ENCODE data around the gene NEDD9. TPM values are rescaled to one million over a fixed set of nuclear protein-coding genes. Genes with fewer than 3 reads are reported as not detected.

The NEDD9 gene
- polyA plus RNA-seq, 1 of the 3 experiments (the other 2 are of a cell fraction): 7.4 TPM

DNA sequence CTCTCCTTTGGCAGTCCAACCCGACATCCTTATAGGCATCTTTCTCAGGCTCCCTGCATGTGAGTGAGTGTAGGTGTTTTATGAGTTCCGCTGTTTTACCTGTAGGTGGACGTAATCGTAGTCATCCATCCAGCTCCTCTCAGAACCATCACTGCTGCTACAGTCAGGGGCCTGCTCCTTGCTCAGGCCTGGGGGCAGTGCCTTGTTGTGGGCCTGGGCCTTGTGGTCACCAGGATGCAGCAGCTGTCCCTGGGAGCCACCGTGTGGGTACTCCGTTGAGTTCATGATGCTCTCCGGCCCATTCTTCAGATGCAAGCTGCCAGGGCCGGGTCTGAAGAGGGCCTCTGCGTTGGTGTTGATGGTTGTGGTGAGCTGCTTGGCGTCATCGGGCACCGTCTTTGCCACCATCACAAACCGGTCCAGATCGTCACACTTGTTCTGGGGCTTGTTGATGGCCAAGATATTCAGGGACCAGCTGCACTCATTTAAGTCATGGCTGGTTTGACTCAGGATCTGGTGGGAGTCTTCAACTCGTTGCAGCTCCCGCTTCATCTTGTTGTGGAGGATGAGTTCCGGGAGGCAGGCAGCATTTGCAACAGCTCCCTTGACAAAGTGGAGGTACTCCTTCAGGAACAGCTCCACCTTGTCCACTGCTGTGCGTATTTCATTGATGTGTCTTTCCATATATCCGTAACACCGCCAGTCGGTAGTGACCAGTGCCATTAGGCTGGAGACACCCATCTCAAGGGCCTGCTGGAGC is 42.4 kb downstream of the NEDD9 start:
- WGBS (ENCODE audit: low lambda C conversion rate): 98% methylated on average over 9 of the region's 21 CpGs
- H3K4me1 ChIP-seq (ENCODE audit: control insufficient read depth in 1 of 2, insufficient read depth in 2 of 2, low read depth in 1 of 2, low read length in 1 of 2): peaks cover 4 to 6% of the 10 kb centered on the region in 2 experiments; a peak in 2 of 4 replicates
- H3K9ac ChIP-seq: no peak overlapping the region
- H3K79me2 ChIP-seq (ENCODE audit: insufficient read depth): peaks cover 43% of the 10 kb centered on the region; the same call in 1 of the 2 replicates
- DNase-seq: no peak
- peaks cover 47 to 63% of the 10 kb centered on the region in 2 experiments for H3K36me3 ChIP-seq (replicated peaks in 1 of 2; ENCODE audit: control insufficient read depth in 1 of 2, insufficient read depth in 2 of 2, low read length in 1 of 2)
- ChIA-PET CTCF (interaction anchor here (0.6 to 2.1 kb wide), 5 partner anchors 17 to 386 kb away, joined by 3 to 9 read pairs (median 3); no protein-coding TSS in a partner anchor), POLR2A (no interaction called here)
- no peak overlapping the region for H2AFZ ChIP-seq (ENCODE audit: low read depth)
- no peak overlapping the region for H3K4me2 ChIP-seq
- H3K4me3 ChIP-seq (ENCODE audit: low read depth in 2 of 2, low read length in 1 of 2): no peak overlapping the region
- no peaks in the 10 kb centered on the region for H3K9me2 ChIP-seq
- no peak for TF ChIP-seq EZH2phosphoT487 (IDR thresholded peaks at IDR 0.05; ENCODE audit: borderline replicate concordance, low read depth)
- TF ChIP-seq, protein P1, sequence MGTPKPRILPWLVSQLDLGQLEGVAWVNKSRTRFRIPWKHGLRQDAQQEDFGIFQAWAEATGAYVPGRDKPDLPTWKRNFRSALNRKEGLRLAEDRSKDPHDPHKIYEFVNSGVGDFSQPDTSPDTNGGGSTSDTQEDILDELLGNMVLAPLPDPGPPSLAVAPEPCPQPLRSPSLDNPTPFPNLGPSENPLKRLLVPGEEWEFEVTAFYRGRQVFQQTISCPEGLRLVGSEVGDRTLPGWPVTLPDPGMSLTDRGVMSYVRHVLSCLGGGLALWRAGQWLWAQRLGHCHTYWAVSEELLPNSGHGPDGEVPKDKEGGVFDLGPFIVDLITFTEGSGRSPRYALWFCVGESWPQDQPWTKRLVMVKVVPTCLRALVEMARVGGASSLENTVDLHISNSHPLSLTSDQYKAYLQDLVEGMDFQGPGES (IDR thresholded peaks at IDR 0.05; ENCODE audit: low read depth, low read length): no peak
- no peak for TF ChIP-seq RAD21 (IDR thresholded peaks at IDR 0.05; ENCODE audit: low read length)
- TF ChIP-seq YY1 (IDR thresholded peaks at IDR 0.05; ENCODE audit: low read depth): no peak
- TF ChIP-seq FOSL2 (IDR thresholded peaks at IDR 0.05; ENCODE audit: borderline replicate concordance, low read depth): no peak
- TF ChIP-seq CHD2 (IDR thresholded peaks at IDR 0.05; ENCODE audit: low read length, partially characterized antibody): no peak
- no peak for TF ChIP-seq NFIC (IDR thresholded peaks at IDR 0.05; ENCODE audit: borderline replicate concordance)
- TF ChIP-seq NRF1 (IDR thresholded peaks at IDR 0.05; ENCODE audit: low read depth, low read length): no peak
- no peak for TF ChIP-seq TEAD4 (IDR thresholded peaks at IDR 0.05; ENCODE audit: borderline replicate concordance, insufficient read depth)
- TF ChIP-seq, protein P2, sequence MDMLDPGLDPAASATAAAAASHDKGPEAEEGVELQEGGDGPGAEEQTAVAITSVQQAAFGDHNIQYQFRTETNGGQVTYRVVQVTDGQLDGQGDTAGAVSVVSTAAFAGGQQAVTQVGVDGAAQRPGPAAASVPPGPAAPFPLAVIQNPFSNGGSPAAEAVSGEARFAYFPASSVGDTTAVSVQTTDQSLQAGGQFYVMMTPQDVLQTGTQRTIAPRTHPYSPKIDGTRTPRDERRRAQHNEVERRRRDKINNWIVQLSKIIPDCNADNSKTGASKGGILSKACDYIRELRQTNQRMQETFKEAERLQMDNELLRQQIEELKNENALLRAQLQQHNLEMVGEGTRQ (IDR thresholded peaks at IDR 0.05; ENCODE audit: borderline replicate concordance, low read depth, low read length): no peak
- TF ChIP-seq RCOR1 (IDR thresholded peaks at IDR 0.05; ENCODE audit: low read length): no peak
- TF ChIP-seq GATA2 (CRISPR knock-in tag; IDR thresholded peaks at IDR 0.05): no peak
- no peaks in the 10 kb centered on the region for H3K9me3 ChIP-seq
- peaks cover 11% of the 10 kb centered on the region for H3F3A ChIP-seq (replicated peaks; ENCODE audit: insufficient read depth)
- no peaks in the 10 kb centered on the region for H4K20me1 ChIP-seq (ENCODE audit: insufficient read depth)
- peak overlapping the region in 1 of 2 experiments; percentile 22; a peak in 1 of 4 replicates for H3K27ac ChIP-seq (ENCODE audit: low read depth in 2 of 2, low read length in 1 of 2)
- no peaks in the 10 kb centered on the region for H3K27me3 ChIP-seq (ENCODE audit: insufficient read depth)

DNA sequence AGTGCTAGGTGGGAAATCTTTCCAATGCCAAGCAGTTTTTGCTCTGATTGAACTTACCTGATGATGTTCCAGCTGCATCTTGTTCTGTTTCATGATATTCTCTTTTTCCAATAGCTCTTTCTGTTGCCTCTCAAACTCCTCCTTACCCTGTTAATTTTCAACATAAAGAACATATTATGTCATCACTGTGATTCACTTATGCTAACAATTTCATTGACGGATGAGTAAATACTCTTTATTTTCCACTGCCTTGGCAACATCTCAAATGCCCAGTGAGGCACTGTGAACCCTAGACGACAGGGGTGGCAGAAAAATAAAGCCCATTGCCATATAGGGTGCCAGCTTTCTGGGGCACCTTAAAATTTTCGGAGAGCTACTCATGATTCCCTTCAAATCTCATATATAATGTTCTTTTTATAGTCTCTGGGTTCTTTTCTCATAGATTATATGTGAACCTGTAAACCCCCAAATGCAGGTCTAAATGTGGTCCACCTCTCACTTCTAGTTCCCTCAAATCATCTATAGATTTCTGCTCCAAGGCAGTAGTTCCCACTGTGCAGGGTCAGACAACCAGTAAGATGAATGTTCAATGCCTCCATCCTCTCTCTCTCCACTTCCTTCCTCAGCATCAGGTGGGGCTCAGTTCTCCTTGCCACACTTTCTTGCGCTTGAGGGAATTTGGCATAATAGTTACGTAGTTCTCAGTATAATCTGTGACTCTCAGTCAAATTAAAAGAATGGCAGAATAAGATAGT is 44.1 kb downstream of the NEDD9 start:
- 0 out of 2 replicates have a peak, but pooled peaks have one; percentile 5 for TF ChIP-seq TCF12 (IDR thresholded peaks at IDR 0.05)
- TF ChIP-seq RAD21 (IDR thresholded peaks at IDR 0.05; ENCODE audit: low read length): no peak
- TF ChIP-seq ELF1 (IDR thresholded peaks at IDR 0.05): no peak
- no peak for TF ChIP-seq RXRA (IDR thresholded peaks at IDR 0.05; ENCODE audit: borderline replicate concordance, low read depth)
- TF ChIP-seq FOSL2 (IDR thresholded peaks at IDR 0.05; ENCODE audit: borderline replicate concordance, low read depth): peak; percentile 21; the same call in 1 of the 2 replicates
- no peak for TF ChIP-seq CHD2 (IDR thresholded peaks at IDR 0.05; ENCODE audit: low read length, partially characterized antibody)
- WGBS (ENCODE audit: low lambda C conversion rate): 67% methylated on average over 5 of the region's 5 CpGs
- Histone ChIP-seq H3K27ac (ENCODE audit: low read depth in 2 of 2, low read length in 1 of 2) (peak overlapping the region in 1 of 2 experiments; percentile 37; a peak in 3 of 4 replicates), H3K4me1 (ENCODE audit: control insufficient read depth in 1 of 2, insufficient read depth in 2 of 2, low read depth in 1 of 2, low read length in 1 of 2) (no peaks in the 10 kb centered on the region; a peak in 1 of 4 replicates), H3K4me3 (ENCODE audit: low read depth in 2 of 2, low read length in 1 of 2) (no peak overlapping the region), H3F3A (replicated peaks; ENCODE audit: insufficient read depth) (peaks cover 4% of the 10 kb centered on the region), H2AFZ (ENCODE audit: low read depth) (no peak overlapping the region), H3K36me3 (replicated peaks in 1 of 2; ENCODE audit: control insufficient read depth in 1 of 2, insufficient read depth in 2 of 2, low read length in 1 of 2) (peaks cover 65 to 80% of the 10 kb centered on the region in 2 experiments), H3K27me3 (ENCODE audit: insufficient read depth) (no peaks in the 10 kb centered on the region), H4K20me1 (ENCODE audit: insufficient read depth) (no peaks in the 10 kb centered on the region), H3K9me2 (no peaks in the 10 kb centered on the region), H3K4me2 (no peak overlapping the region), H3K79me2 (ENCODE audit: insufficient read depth) (peaks cover 30% of the 10 kb centered on the region; the same call in 1 of the 2 replicates), H3K9me3 (no peaks in the 10 kb centered on the region), H3K9ac (no peak overlapping the region)
- ChIA-PET POLR2A (no interaction called here), CTCF (interaction anchor here (1.1 to 3.8 kb wide), 3 partner anchors 16 to 308 kb away, joined by 3 to 18 read pairs (median 14); no protein-coding TSS in a partner anchor)
- DNase-seq: no peak
